Chondrocyte (in vitro differentiated cells): ENCODE measurements around the gene BRF1. TPM values are rescaled to one million over a fixed set of nuclear protein-coding genes. Genes with fewer than 3 reads are reported as not detected.

Source experiments
- DNase-seq: peaks from one replicate; pipeline ENCODE4 v3.0.0; 2021; ENCODE audit warnings: mixed read lengths, low spot score
- H3K27ac Mint-ChIP-seq: one replicate; pipeline ENCODE4 v1.8.0; 2021; ENCODE audit warnings: mild to moderate bottlenecking, moderate library complexity, mixed read lengths; ENCODE audit not compliant: unreplicated experiment
- H3K27me3 Mint-ChIP-seq: 2 replicates; pipeline ENCODE4 v1.8.0; 2021; ENCODE audit warnings: low read depth, mixed read lengths
- H3K36me3 Mint-ChIP-seq: 2 replicates; pipeline ENCODE4 v1.8.0; 2021; ENCODE audit warnings: low read depth, mixed read lengths
- H3K4me1 Mint-ChIP-seq: 2 replicates; pipeline ENCODE4 v1.8.0; 2021; ENCODE audit warnings: low read depth, mild to moderate bottlenecking, mixed read lengths
- H3K4me3 Mint-ChIP-seq: one replicate; pipeline ENCODE4 v1.8.0; 2021; ENCODE audit warnings: mild to moderate bottlenecking, moderate library complexity, mixed read lengths; ENCODE audit not compliant: unreplicated experiment
- H3K9me3 Mint-ChIP-seq: 2 replicates; pipeline ENCODE4 v1.8.0; 2021; ENCODE audit warnings: low read depth, mixed read lengths
- CTCF ChIP-seq: fragments of 200-600 bp; sonication (generic); IDR thresholded peaks from 2 replicates; pipeline ENCODE4 v1.5.0; 2021; ENCODE audit warnings: antibody characterized with exemption, mild to moderate bottlenecking, moderate library complexity
- total RNA-seq: library from RNA; stranded (reverse); gene quantifications from 3 replicates; pipeline ENCODE4 v1.2.1, GENCODE V29; 2021

The BRF1 gene
- total RNA-seq, 1 donor from 2014 or later: 26.1 TPM

GRCh38 chr14:105184461-105184860 is 116.3 kb downstream of the BRF1 start:
- no peak for TF ChIP-seq CTCF
- Mint-ChIP-seq H3K36me3 (no peaks in the 10 kb centered on the region), H3K4me3 (no peak overlapping the region), H3K27me3 (peaks cover 4% of the 10 kb centered on the region), H3K27ac (no peak overlapping the region), H3K4me1 (peaks cover 9% of the 10 kb centered on the region), H3K9me3 (peaks cover 4% of the 10 kb centered on the region)
- DNase-seq: no peak

GRCh38 chr14:105182296-105183020 is 118.3 kb downstream of the BRF1 start:
- Mint-ChIP-seq H3K27ac (no peak overlapping the region), H3K4me3 (peak overlapping the region; percentile 54), H3K4me1 (peaks cover 9% of the 10 kb centered on the region), H3K27me3 (no peaks in the 10 kb centered on the region), H3K36me3 (no peaks in the 10 kb centered on the region), H3K9me3 (no peaks in the 10 kb centered on the region)
- TF ChIP-seq CTCF: no peak
- no peak for DNase-seq

GRCh38 chr14:105181549-105182295 is 119.1 kb downstream of the BRF1 start:
- Mint-ChIP-seq H3K27me3 (no peaks in the 10 kb centered on the region), H3K36me3 (no peaks in the 10 kb centered on the region), H3K27ac (no peak overlapping the region), H3K4me1 (peaks cover 9% of the 10 kb centered on the region), H3K4me3 (peak overlapping the region; percentile 54), H3K9me3 (no peaks in the 10 kb centered on the region)
- DNase-seq: no peak
- no peak for TF ChIP-seq CTCF

GRCh38 chr14:105180592-105181548 is 119.9 kb downstream of the BRF1 start, which contains the start of gene NUDT14:
TSS of gene NUDT14 (minus strand) at chr14:105181312. CDS start at chr14:105181209, 103 bp downstream.
- Mint-ChIP-seq H3K27ac (no peak within 1 kb of the TSS), H3K4me3 (peak within 1 kb of the TSS; percentile 69), H3K9me3 (no peaks in the 10 kb centered on the region), H3K4me1 (peaks cover 9% of the 10 kb centered on the region), H3K27me3 (no peaks in the 10 kb centered on the region), H3K36me3 (no peaks in the 10 kb centered on the region)
- TF ChIP-seq CTCF: peak; percentile 13
- no peak for DNase-seq

GRCh38 chr14:105179191-105179590 is 121.6 kb downstream of the BRF1 start:
- Mint-ChIP-seq H3K36me3 (no peaks in the 10 kb centered on the region), H3K27ac (no peak overlapping the region), H3K4me1 (peaks cover 9% of the 10 kb centered on the region), H3K9me3 (no peaks in the 10 kb centered on the region), H3K4me3 (no peak overlapping the region), H3K27me3 (no peaks in the 10 kb centered on the region)
- no peak for TF ChIP-seq CTCF
- DNase-seq: no peak
